GM11168 (cell line): Measurements from ENCODE around the gene OR4F16.
"Not testable (repeated sequence)": the region's sequence is repeated elsewhere in the genome, so short reads cannot be mapped to it uniquely, and the experiment has no call there.

Experiments
- in situ Hi-C: fragments of 300-500 bp; cut with MboI; formaldehyde crosslinking; loops from one replicate; pipeline ENCODE4 v1.12.0; 2022; ENCODE audit warnings: low sequenced_read_pairs; ENCODE audit not compliant: unreplicated experiment

The OR4F16 gene

GRCh38 chr1:686554-686953, at the start of gene OR4F16:
Gene OR4F16 (minus strand): TSS chr1:686654. CDS start chr1:686654, 0 bp downstream.
- in situ Hi-C loops, result not testable (repeated sequence)

GRCh38 chr1:733649-734048, 47.2 kb upstream of the OR4F16 start:
- in situ Hi-C loops, result not testable (repeated sequence)

DNA sequence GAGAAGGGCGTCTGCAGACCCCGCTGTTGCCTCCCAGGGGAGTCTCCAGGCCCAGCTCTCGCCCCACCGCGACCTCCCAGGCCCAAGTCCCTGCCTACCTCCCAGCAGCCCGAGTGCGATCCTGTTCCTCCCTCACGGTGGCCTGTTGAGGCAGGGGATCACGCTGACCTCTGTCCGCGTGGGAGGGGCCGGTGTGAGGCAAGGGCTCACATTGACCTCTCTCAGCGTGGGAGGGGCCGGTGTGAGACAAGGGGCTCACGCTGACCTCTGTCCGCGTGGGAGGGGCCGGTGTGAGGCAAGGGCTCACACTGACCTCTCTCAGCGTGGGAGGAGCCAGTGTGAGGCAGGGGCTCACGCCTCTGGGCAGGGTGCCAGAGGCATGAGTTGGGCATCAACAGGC, 40.6 kb upstream of the OR4F16 start:
- in situ Hi-C loops, result not testable (repeated sequence)
